ENCODE results near the gene ZSCAN22. TPM values are rescaled to one million over a fixed set of nuclear protein-coding genes. Genes with fewer than 3 reads are reported as not detected.

The ZSCAN22 gene
- total RNA-seq, 1 experiment from 2014 or later = 4.0 TPM

DNA sequence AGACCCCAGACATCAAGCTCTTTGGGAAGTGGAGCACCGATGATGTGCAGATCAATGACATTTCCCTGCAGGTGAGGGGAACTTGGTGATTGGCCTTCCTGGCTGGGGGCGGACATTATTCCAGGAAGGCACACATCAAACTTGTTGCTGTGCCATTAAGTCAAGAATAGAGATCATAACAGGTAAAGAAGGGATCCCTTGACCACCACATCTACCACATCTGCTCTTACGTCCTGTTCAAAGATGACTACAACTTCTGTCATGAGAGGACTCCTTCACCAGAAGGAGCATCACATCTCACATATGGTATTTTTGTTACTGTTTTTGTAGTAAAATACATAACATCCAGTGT lies 61.4 kb downstream of the ZSCAN22 start:
- Histone ChIP-seq H3K27me3 (ENCODE audit: low read length) (no peaks in the 10 kb centered on the region), H3K9ac (ENCODE audit: low read length) (peak overlapping the region; percentile 91), H3K9me3 (ENCODE audit: low read length) (no peaks in the 10 kb centered on the region), H3K4me1 (ENCODE audit: insufficient read depth, low read length) (peaks cover 29% of the 10 kb centered on the region), H4K20me1 (ENCODE audit: low read length) (peaks cover 41% of the 10 kb centered on the region), H2AFZ (ENCODE audit: low read length) (no peak overlapping the region), H3K9me2 (replicated peaks; ENCODE audit: low read length) (no peaks in the 10 kb centered on the region), H3K36me3 (ENCODE audit: low read depth, low read length) (peaks cover 47% of the 10 kb centered on the region), H3F3A (ENCODE audit: low read length, unreplicated experiment) (peaks cover 7% of the 10 kb centered on the region), H3K79me2 (ENCODE audit: low read length) (peaks cover 72% of the 10 kb centered on the region), H3K4me3 (ENCODE audit: low read length) (peak overlapping the region; percentile 96), H3K27ac (ENCODE audit: low read length) (no peak overlapping the region), H3K4me2 (ENCODE audit: low read length) (peak overlapping the region; percentile 92)
- DNase-seq (no peak), ATAC-seq (no peak)
- POLR2A ChIA-PET (ENCODE audit: unreplicated experiment) = interaction anchor here (0.6 kb wide), 1 partner anchor 89 kb away, joined by 4 read pairs; no protein-coding TSS in a partner anchor
- TF ChIP-seq EZH2phosphoT487 (IDR thresholded peaks at IDR 0.05; ENCODE audit: borderline replicate concordance, low read length) = no peak
- TF ChIP-seq, protein P1, sequence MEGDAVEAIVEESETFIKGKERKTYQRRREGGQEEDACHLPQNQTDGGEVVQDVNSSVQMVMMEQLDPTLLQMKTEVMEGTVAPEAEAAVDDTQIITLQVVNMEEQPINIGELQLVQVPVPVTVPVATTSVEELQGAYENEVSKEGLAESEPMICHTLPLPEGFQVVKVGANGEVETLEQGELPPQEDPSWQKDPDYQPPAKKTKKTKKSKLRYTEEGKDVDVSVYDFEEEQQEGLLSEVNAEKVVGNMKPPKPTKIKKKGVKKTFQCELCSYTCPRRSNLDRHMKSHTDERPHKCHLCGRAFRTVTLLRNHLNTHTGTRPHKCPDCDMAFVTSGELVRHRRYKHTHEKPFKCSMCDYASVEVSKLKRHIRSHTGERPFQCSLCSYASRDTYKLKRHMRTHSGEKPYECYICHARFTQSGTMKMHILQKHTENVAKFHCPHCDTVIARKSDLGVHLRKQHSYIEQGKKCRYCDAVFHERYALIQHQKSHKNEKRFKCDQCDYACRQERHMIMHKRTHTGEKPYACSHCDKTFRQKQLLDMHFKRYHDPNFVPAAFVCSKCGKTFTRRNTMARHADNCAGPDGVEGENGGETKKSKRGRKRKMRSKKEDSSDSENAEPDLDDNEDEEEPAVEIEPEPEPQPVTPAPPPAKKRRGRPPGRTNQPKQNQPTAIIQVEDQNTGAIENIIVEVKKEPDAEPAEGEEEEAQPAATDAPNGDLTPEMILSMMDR (conservative IDR thresholded peaks at IDR 0.05; ENCODE audit: low read depth, low read length) = no peak
- TF ChIP-seq EZH2 (IDR thresholded peaks at IDR 0.05; ENCODE audit: low read length, unreplicated experiment) = no peak
- intact Hi-C loops (cut with micrococcal nuclease) = no loop called here
- BruUV-seq (replicated peaks) = no TSS peak
- CTCF ChIA-PET = no interaction called here

Small RNAs within 50 kb of the gene (microRNA-seq; reads per million reads assigned to microRNA genes)
- gene MIR4754 (ENCODE audit: unreplicated experiment) = not detected
- gene MIR6806 (ENCODE audit: unreplicated experiment) = not detected

Other genes with a start within 250 kb of the ZSCAN22 start
- gene ZSCAN18, start 228.8 kb upstream of the ZSCAN22 start, total RNA-seq (2014; rRNA removed) = 0.66 and 1.7 TPM in 2 replicates
- 8.2 and 10.5 TPM in 2 replicates for gene ZNF329, start 176.2 kb upstream of the ZSCAN22 start, total RNA-seq (2014; rRNA removed)
- gene ZNF274, start 143.9 kb upstream of the ZSCAN22 start, total RNA-seq (2014; rRNA removed) = 15.4 and 16.1 TPM in 2 replicates
- 73.7 and 115 TPM in 2 replicates for gene ZNF544, start 98.1 kb upstream of the ZSCAN22 start, total RNA-seq (2014; rRNA removed)
- gene ZNF8, start 48.0 kb upstream of the ZSCAN22 start, total RNA-seq (2014; rRNA removed) = 7.3 and 7.9 TPM in 2 replicates
- gene ERVK3-1, start 21.6 kb upstream of the ZSCAN22 start, total RNA-seq (2014; rRNA removed) = 104 and 116 TPM in 2 replicates
- 0.92 and 1.9 TPM in 2 replicates for gene A1BG, start 26.5 kb downstream of the ZSCAN22 start, total RNA-seq (2014; rRNA removed)
- gene ZNF497, start 35.8 kb downstream of the ZSCAN22 start, total RNA-seq (2014; rRNA removed) = 2.2 and 4.0 TPM in 2 replicates
- gene ZNF837, start 54.0 kb downstream of the ZSCAN22 start, total RNA-seq (2014; rRNA removed) = 9.5 and 12.6 TPM in 2 replicates
- gene RPS5, start 60.3 kb downstream of the ZSCAN22 start, total RNA-seq (2014; rRNA removed) = 3,515 and 3,776 TPM in 2 replicates
- 2.2 TPM in 1 of 2 replicates, not detected in the other for gene RNF225, start 68.7 kb downstream of the ZSCAN22 start, total RNA-seq (2014; rRNA removed)
- 49.2 and 73.8 TPM in 2 replicates for gene ZNF584, start 81.7 kb downstream of the ZSCAN22 start, total RNA-seq (2014; rRNA removed)
- not detected in 2 replicates for gene ZNF132, start 113.2 kb downstream of the ZSCAN22 start, total RNA-seq (2014; rRNA removed)
- gene ZNF324B, start 124.6 kb downstream of the ZSCAN22 start, total RNA-seq (2014; rRNA removed) = 11.2 and 12.8 TPM in 2 replicates
- gene ZNF324, start 140.1 kb downstream of the ZSCAN22 start, total RNA-seq (2014; rRNA removed) = 14.8 and 15.9 TPM in 2 replicates
- 8.9 and 13.4 TPM in 2 replicates for gene ZNF446, start 149.4 kb downstream of the ZSCAN22 start, total RNA-seq (2014; rRNA removed)
- gene SLC27A5, start 185.0 kb downstream of the ZSCAN22 start, total RNA-seq (2014; rRNA removed) = 56.2 and 56.8 TPM in 2 replicates
- gene ZBTB45, start 192.8 kb downstream of the ZSCAN22 start, total RNA-seq (2014; rRNA removed) = 14.0 and 19.1 TPM in 2 replicates
- gene TRIM28, start 217.1 kb downstream of the ZSCAN22 start, total RNA-seq (2014; rRNA removed) = 1,169 and 1,653 TPM in 2 replicates
- 220 and 264 TPM in 2 replicates for gene CHMP2A, start 228.1 kb downstream of the ZSCAN22 start, total RNA-seq (2014; rRNA removed)
- gene UBE2M, start 231.6 kb downstream of the ZSCAN22 start, total RNA-seq (2014; rRNA removed) = 243 and 268 TPM in 2 replicates
- gene MZF1, start 246.3 kb downstream of the ZSCAN22 start, total RNA-seq (2014; rRNA removed) = 18.0 and 29.3 TPM in 2 replicates

Measured in PC-3 (cell line).